Astrocyte (in vitro differentiated cells and primary cell): ENCODE measurements around the gene PRKG1.

Source experiments
- CTCF ChIP-seq: IDR thresholded peaks from 2 replicates; pipeline ENCODE4 v1.5.1; 2011; ENCODE audit warnings: low read depth, mild to moderate bottlenecking, inconsistent platforms, low read length, moderate library complexity; ENCODE audit not compliant: insufficient read depth
- EZH2 ChIP-seq: IDR thresholded peaks from 2 replicates; pipeline ENCODE4 v1.6.1; 2012; ENCODE audit warnings: mild to moderate bottlenecking, low read length, inconsistent platforms; ENCODE audit not compliant: insufficient read depth

- TF ChIP-seq CTCF (no peak), EZH2 (no peak)
Observed at GRCh38 chr10:51308116-51308515, 233.8 kb downstream of the PRKG1 start.
